HG03342 (cell line): Measurements from ENCODE around the gene FRS3.
A peak's percentile ranks its signal among the peaks of the same experiment; 100 is the strongest.

Experiments
- ATAC-seq: cut with Tn5 transposase; IDR thresholded peaks from one replicate; pipeline ENCODE4 v1.9.1; 2021; ENCODE audit warnings: mild to moderate bottlenecking, moderate library complexity; ENCODE audit not compliant: unreplicated experiment

FRS3 gene

GRCh38 chr6:41791305-41791704 is 11.6 kb upstream of the FRS3 start:
- no peak for ATAC-seq

GRCh38 chr6:41790045-41790444 is 10.3 kb upstream of the FRS3 start:
- no peak for ATAC-seq

- no peak for ATAC-seq
These were observed 9.7 kb upstream of the FRS3 start for GRCh38 chr6:41789390-41789724.

- peak; percentile 78 for ATAC-seq
These were observed 7.7 kb upstream of the FRS3 start, which contains the start of gene TOMM6 for GRCh38 chr6:41787219-41787917. TOMM6 (plus strand) TSS chr6:41787694; CDS start chr6:41787698, 4 bp downstream.

- peak; percentile 59 for ATAC-seq
These were observed 6.9 kb upstream of the FRS3 start for GRCh38 chr6:41786451-41787218.

- peak; percentile 4 for ATAC-seq
These were observed 6.2 kb upstream of the FRS3 start for GRCh38 chr6:41785689-41786450.

- ATAC-seq = no peak
These were observed 5.6 kb upstream of the FRS3 start for GRCh38 chr6:41785254-41785653.

GRCh38 chr6:41784581-41785171 is 5.0 kb upstream of the FRS3 start:
- ATAC-seq = no peak

- ATAC-seq = no peak
These were observed 3.5 kb upstream of the FRS3 start for GRCh38 chr6:41783106-41783780.

GRCh38 chr6:41781366-41781730 is 1.6 kb upstream of the FRS3 start:
- ATAC-seq = no peak

- ATAC-seq = no peak
These were observed 1.1 kb upstream of the FRS3 start, which contains the start of gene PRICKLE4 for GRCh38 chr6:41780551-41781365. PRICKLE4 (plus strand) TSS chr6:41780782; CDS start chr6:41783474, 2,692 bp downstream.

GRCh38 chr6:41779336-41779735 is 364 bp downstream of the FRS3 start:
- ATAC-seq = no peak

GRCh38 chr6:41778895-41779294 is 805 bp downstream of the FRS3 start:
- ATAC-seq = no peak

- ATAC-seq = no peak
These were observed 2.0 kb downstream of the FRS3 start for GRCh38 chr6:41777551-41778285.

GRCh38 chr6:41775293-41775882 is 4.3 kb downstream of the FRS3 start:
- ATAC-seq = no peak

- no peak for ATAC-seq
These were observed 4.9 kb downstream of the FRS3 start for GRCh38 chr6:41774841-41775240.

GRCh38 chr6:41771058-41771983 is 8.4 kb downstream of the FRS3 start:
- ATAC-seq = no peak
